Stomach smooth muscle (tissue), 2 donors: ENCODE data around the gene EBF3.

Source experiments
- H3K27ac ChIP-seq: one replicate; pipeline ENCODE4 v1.7.0; 2013; ENCODE audit warnings: mild to moderate bottlenecking, low read length, inconsistent platforms
- H3K27me3 ChIP-seq, 2 donors: one replicate each; pipeline ENCODE4 v1.7.0; 2013; ENCODE audit warnings: low read length in 2 of 2; ENCODE audit not compliant: insufficient read depth in 2 of 2, control insufficient read depth in 1 of 2
- H3K36me3 ChIP-seq, 2 donors: one replicate each; pipeline ENCODE4 v1.7.0; 2013; ENCODE audit warnings: low read length in 2 of 2; ENCODE audit not compliant: control insufficient read depth in 2 of 2, insufficient read depth in 2 of 2
- H3K4me1 ChIP-seq: one replicate; pipeline ENCODE4 v1.7.0; 2013; ENCODE audit warnings: low read length; ENCODE audit not compliant: control insufficient read depth, insufficient read depth
- H3K4me3 ChIP-seq, 2 donors: one replicate each; pipeline ENCODE4 v1.7.0; 2013; ENCODE audit warnings: low read length in 2 of 2
- H3K9ac ChIP-seq, 2 donors: one replicate each; pipeline ENCODE4 v1.7.0; 2013; ENCODE audit warnings: low read length in 2 of 2, mild to moderate bottlenecking in 1 of 2
- H3K9me3 ChIP-seq, 2 donors: one replicate each; pipeline ENCODE4 v1.7.0; 2013; ENCODE audit warnings: low read length in 2 of 2; ENCODE audit not compliant: control insufficient read depth in 2 of 2
- donor health status: healthy.
- donor health status: Pancreatic carcinoma.

Gene EBF3

DNA sequence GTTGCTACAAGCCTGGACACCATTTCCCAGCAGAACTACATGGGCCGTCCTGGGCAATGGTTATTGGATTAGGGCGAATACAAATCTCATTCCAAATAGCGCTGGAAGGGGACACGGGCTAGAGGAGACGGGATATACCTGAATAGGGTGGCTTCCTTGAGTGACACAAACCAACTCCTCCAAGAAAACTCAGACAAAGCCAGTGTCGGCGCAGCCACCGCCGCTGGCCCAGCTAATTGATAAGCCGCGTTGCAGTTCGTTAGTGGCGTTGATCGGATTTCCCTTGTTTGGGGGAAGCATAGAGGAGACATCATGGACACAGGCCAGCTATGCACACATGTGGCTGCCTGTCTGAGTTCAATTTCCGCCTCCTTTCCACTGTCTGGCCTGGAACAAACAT lies 55.7 kb downstream of the EBF3 start:
- peaks cover 4 to 5% of the 10 kb centered on the region in 2 donors for H3K27me3 ChIP-seq
- H3K36me3 ChIP-seq = no peaks in the 10 kb centered on the region
- H3K27ac ChIP-seq = no peak overlapping the region
- no peak overlapping the region for H3K9ac ChIP-seq
- no peaks in the 10 kb centered on the region for H3K9me3 ChIP-seq
- no peaks in the 10 kb centered on the region for H3K4me1 ChIP-seq
- no peak overlapping the region for H3K4me3 ChIP-seq

DNA sequence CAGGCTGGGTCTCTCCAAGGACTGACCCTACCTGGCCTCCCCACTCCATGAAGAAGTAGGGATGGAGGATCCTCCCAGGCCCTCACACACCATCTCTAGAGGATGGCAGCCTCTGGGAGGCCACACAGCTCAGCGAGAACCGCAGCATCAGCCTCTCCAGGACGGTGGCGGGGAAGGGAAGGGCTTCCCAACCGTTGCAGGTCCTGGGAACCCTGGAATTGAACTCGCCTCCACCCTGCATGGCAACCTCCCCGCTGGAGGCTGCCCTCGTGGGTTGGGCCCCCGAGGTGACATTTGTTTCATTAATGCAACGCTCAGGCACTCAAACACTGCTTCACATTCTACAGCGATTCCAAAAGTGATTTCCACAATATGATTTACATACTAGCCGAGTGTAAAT lies 58.5 kb downstream of the EBF3 start:
- Histone ChIP-seq H3K27me3 (peaks cover 5 to 11% of the 10 kb centered on the region in 2 donors), H3K36me3 (no peaks in the 10 kb centered on the region), H3K9me3 (no peaks in the 10 kb centered on the region), H3K9ac (no peak overlapping the region), H3K27ac (no peak overlapping the region), H3K4me3 (no peak overlapping the region), H3K4me1 (no peaks in the 10 kb centered on the region)

DNA sequence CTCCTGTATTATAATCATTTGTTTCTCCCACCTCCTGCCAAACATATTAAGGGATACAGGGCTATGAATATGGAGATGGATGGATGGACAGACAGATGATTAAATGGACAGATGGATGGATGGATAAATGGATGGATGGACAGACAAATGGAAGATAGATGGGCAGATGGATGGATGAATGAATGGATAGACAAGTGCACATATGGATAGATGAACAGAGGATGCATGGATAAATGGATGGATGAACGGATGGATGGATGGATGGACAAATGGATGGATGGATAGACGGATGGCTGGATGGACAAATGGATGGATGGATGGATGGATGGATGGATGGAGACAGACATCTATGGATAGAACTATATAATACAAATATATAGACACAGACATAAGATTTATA lies 59.8 kb downstream of the EBF3 start:
- H3K9me3 ChIP-seq = no peaks in the 10 kb centered on the region

DNA sequence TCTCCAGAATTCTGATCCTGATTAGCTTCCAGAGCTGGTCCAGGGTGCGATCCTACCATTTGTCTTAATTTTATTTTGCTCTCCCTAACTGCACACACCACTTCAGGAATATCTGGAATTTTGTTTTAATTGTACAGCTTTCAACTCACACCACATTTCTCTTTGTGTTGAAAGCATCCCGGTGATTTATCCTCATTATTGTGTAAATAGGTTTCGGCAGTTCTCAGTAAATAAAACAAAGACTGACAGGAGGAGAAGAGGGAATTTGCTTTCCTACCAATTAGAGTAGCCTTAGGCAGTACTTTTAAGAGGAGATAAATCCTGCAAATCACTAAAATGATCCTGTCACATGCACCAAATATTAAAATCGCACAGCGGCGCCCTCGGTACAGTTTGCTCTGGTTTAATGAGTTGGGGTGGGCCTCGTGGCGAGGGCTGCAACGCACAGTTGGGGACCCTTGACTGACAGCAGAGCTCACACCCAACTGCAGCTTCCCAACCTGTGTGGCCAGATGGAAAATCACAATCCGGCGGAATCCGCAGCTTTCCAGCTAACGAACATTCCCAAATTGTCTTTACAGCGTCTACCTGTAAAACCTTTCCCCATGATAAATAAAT lies 62.6 kb downstream of the EBF3 start:
- H3K9me3 ChIP-seq = no peaks in the 10 kb centered on the region
- H3K4me1 ChIP-seq = peaks cover 3% of the 10 kb centered on the region
- no peaks in the 10 kb centered on the region for H3K36me3 ChIP-seq
- H3K4me3 ChIP-seq = no peak overlapping the region
- H3K9ac ChIP-seq = no peak overlapping the region
- H3K27me3 ChIP-seq = peaks cover 23 to 24% of the 10 kb centered on the region in 2 donors
- H3K27ac ChIP-seq = no peak overlapping the region

More for the DNA sequence above, 59.8 kb downstream of the EBF3 start:
- H3K36me3 ChIP-seq = no peaks in the 10 kb centered on the region
- no peak overlapping the region for H3K27ac ChIP-seq
- H3K4me1 ChIP-seq = peaks cover 1% of the 10 kb centered on the region
- H3K9ac ChIP-seq = no peak overlapping the region
- peaks cover 9 to 17% of the 10 kb centered on the region in 2 donors for H3K27me3 ChIP-seq
- H3K4me3 ChIP-seq = no peak overlapping the region

DNA sequence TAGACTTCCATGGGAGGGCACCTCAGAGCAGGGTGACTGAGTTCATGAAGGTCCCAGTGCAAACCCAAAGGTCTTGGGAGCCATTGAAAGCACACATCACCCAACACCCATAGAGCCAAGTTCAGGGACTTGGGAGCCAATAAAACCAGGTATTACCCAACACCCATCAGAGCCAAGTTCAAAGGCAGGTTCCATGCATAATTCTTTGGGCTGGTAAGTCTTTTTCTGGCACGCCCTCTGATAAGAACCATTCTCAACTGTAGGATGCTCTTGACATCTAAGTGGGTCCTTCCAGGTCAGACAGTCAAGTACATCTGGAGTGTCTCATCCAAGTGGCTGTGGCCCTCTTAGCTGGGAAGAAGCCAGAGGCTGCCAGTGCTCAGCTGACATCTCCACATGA lies 63.2 kb downstream of the EBF3 start:
- Histone ChIP-seq H3K36me3 (no peaks in the 10 kb centered on the region), H3K27me3 (peaks cover 23 to 24% of the 10 kb centered on the region in 2 donors), H3K4me3 (no peak overlapping the region), H3K9ac (no peak overlapping the region), H3K9me3 (no peaks in the 10 kb centered on the region), H3K27ac (no peak overlapping the region), H3K4me1 (peaks cover 3% of the 10 kb centered on the region)

DNA sequence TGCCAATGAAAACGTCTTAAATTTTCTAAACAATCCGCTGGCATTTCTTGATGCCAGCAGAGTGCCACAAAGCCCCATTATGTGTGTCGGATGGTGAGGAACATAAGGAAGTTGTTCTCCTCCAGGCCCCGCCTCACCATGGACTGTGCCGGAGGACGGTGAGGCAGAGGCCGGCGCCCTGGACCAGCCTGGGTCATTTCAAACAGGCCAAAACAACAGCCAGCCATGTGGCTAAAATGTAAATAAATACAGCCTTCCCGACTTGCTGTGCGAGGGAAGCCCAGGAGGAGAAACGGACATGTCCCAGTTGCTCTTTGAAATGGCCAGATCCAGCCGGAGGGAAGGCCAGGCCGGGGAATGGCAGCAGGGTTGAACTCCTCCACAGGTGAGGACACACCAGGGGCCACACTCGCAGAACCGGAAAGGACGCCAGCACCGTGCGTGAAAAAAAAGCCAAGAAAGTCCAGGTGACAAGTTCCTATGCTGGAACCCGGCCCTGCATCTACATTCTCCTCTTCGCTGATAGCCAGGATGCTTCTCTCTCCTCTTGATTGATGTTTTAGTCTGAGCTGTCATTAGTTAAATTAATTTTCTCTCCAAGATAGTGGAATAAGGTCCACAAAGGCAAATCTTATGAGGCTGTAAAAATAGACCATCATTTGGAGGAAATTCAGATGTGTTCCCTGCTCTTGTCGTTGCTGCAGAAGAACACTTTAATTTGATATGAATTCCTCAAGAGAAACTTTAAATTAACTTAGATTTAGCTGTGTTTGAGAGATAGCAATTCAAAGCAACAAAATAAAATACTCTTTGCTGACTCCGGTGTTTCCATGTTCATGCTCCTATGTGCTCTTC lies 64.6 kb downstream of the EBF3 start:
- Histone ChIP-seq H3K9me3 (no peaks in the 10 kb centered on the region), H3K9ac (no peak overlapping the region), H3K36me3 (no peaks in the 10 kb centered on the region), H3K4me3 (peak overlapping the region in 1 of 2 donors; percentile 3), H3K27me3 (peaks cover 28 to 29% of the 10 kb centered on the region in 2 donors), H3K4me1 (peaks cover 3% of the 10 kb centered on the region), H3K27ac (no peak overlapping the region)

DNA sequence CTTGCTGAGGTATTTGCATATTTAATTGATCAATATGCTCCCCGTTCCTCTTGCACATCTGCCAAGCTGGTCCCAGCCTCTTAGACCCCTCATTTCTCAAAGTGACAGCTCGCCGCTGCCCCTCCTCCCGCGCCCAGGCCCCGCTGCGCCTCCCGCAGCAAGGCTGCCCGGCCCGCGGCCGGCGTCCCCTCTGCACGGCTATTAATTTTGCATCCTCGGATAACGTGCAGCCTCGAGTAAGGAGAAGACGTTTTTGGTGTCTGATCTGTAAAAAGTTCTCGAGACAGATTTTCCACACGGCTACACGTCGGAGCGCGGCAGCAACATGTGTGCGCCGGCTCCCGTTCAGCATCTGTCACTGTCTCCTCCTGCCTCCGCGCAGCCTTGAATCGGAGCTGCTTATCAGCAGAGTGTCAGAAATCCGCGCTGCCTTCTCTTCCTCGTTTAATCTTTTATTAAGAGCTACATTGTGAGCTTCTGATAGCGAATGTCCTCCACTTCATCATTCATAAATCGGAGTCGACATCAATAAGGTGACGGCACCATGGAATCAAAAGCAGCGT lies 65.3 kb downstream of the EBF3 start:
- peak overlapping the region in 1 of 2 donors; percentile 3 for H3K4me3 ChIP-seq
- H3K9me3 ChIP-seq = no peaks in the 10 kb centered on the region
- H3K27ac ChIP-seq = no peak overlapping the region
- H3K36me3 ChIP-seq = no peaks in the 10 kb centered on the region
- peaks cover 28% of the 10 kb centered on the region in 2 donors for H3K27me3 ChIP-seq
- no peak overlapping the region for H3K9ac ChIP-seq
- peaks cover 3% of the 10 kb centered on the region for H3K4me1 ChIP-seq

DNA sequence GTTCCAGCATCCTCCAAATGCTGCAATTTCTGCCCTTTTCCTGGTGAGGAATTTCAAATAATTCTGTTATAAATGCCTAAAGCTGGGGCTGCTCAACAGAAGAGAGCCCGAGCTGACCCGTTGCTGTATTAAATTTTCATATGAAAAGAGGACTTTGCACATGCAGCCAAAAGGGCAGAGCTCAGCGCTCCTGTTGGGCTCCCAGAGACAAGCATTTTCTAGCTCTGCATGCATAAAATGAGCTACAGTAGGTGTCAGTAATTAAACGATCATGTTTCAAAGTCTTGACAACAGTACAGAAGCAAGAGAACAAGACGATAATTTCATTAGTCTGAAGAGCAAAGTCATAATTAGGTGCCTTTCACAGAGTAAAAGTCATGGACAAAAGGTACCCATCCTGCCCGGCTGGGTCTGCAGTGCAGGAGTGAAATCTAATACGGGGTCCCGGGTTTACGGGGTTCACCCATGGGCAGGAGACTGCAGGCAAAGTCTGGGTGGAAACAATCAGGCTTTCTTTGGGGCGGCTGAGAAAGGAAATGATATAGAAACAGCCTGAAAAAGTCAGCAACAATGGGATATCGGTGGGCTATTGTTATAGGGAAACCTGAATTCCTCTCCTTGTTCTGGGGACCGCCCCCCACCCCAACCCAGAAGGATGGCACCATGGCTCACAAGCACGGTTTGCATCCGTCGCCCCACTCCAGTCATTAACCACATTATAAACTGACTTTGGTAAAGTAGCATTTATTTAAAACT lies 66.0 kb downstream of the EBF3 start:
- Histone ChIP-seq H3K4me1 (peaks cover 3% of the 10 kb centered on the region), H3K27me3 (peaks cover 28 to 29% of the 10 kb centered on the region in 2 donors)

DNA sequence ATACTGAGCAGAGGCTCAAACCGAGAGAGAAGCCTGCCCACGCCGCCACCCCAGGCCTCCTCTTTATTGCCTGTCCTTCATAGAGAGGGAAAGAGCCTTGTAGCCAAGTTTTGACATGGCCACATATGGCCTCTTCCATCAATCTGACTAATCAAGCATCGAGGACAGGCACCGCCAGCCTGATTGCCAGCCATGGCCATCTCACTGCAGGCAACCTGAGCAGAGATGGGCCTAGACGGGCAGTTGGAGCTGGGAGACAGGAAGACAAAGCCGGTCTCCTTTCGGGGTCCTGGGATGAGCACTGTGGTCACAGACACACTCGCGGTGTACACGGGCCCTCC lies 67.2 kb downstream of the EBF3 start:
- H3K4me3 ChIP-seq = no peak overlapping the region
- H3K36me3 ChIP-seq = no peaks in the 10 kb centered on the region

More for the DNA sequence above, 66.0 kb downstream of the EBF3 start:
- Histone ChIP-seq H3K9ac (no peak overlapping the region), H3K9me3 (no peaks in the 10 kb centered on the region), H3K4me3 (no peak overlapping the region), H3K36me3 (no peaks in the 10 kb centered on the region), H3K27ac (no peak overlapping the region)

DNA sequence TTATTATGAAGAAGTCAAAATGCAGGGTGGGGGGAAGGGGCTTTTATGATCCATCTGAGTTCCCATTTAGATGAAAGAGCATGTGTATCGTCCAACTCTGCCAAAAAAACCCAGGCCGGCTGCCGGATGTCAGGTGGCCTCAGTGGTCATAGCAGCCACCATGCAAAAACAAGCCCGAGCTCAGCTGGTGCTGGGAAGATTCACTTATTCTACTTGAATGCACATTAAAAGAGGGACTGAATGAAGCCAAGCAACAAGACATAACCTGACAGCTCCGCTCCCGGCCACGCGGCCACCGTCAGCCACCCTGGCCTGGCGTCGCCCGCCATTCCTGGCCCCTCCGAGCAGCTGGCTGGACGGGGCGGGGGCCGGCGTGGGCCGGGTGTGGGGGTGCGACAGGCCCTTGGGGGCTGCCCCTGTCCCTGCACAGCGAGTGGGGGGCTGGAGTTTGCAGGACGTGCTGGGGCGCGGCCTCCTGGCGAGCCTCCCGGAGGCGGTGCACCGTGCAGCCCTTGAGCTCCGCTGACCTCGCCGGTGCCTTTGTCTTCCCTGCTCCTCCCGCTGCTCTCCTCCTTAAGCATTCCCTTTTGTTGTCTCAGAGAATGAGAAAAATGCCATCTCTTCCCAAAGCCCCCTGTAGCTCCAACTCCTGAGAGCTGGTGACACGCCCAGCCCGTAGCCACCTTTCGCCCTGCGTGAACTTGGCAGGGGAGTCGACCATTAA lies 67.8 kb downstream of the EBF3 start:
- no peak overlapping the region for H3K4me3 ChIP-seq
- H3K27me3 ChIP-seq = peaks cover 25 to 29% of the 10 kb centered on the region in 2 donors
- no peaks in the 10 kb centered on the region for H3K36me3 ChIP-seq
- H3K9ac ChIP-seq = no peak overlapping the region
- no peaks in the 10 kb centered on the region for H3K9me3 ChIP-seq
- no peak overlapping the region for H3K27ac ChIP-seq
- peaks cover 3% of the 10 kb centered on the region for H3K4me1 ChIP-seq

More for the DNA sequence above, 67.2 kb downstream of the EBF3 start:
- Histone ChIP-seq H3K27me3 (peaks cover 26 to 29% of the 10 kb centered on the region in 2 donors), H3K4me1 (peaks cover 3% of the 10 kb centered on the region), H3K9me3 (no peaks in the 10 kb centered on the region), H3K27ac (no peak overlapping the region), H3K9ac (no peak overlapping the region)
